ENCODE results near the gene PRSS21. TPM values are rescaled to one million over a fixed set of nuclear protein-coding genes. Genes with fewer than 3 reads are reported as not detected.

The PRSS21 gene
- total and polyA plus RNA-seq, 10 of the 15 experiments (the other 5 are each of a cell fraction or from before 2014, with no cell fraction given) = 5.3 to 73.4 (median 40.1) TPM; not detected in 1

GRCh38 chr16:2830355-2830695 is 13.3 kb downstream of the PRSS21 start:
- FAIRE-seq = no peak
- ChIA-PET POLR2A (interaction anchor here (0.5 kb wide), 1 partner anchor 151 kb away, joined by 3 read pairs; no protein-coding TSS in a partner anchor), SMC1A (ENCODE audit: uncharacterized antibody, unreplicated experiment) (no interaction called here), CTCF (no interaction called here), RAD21 (ENCODE audit: unreplicated experiment) (no interaction called here)
- H3K27me3 ChIP-seq (replicated peaks in 1 of 2; ENCODE audit: control insufficient read depth in 2 of 2, insufficient read depth in 2 of 2, low read length in 1 of 2) = no peaks in the 10 kb centered on the region
- no peaks in the 10 kb centered on the region for H3K36me3 ChIP-seq (ENCODE audit: control insufficient read depth in 2 of 2, insufficient read depth in 2 of 2, low read length in 1 of 2)
- peak overlapping the region; percentile 46; the same call in 1 of the 2 replicates for H2AFZ ChIP-seq (ENCODE audit: control insufficient read depth, low read depth, low read length)
- 54% methylated on average over 5 of the region's 5 CpGs for WGBS (ENCODE audit: insufficient coverage, insufficient replicate concordance, low lambda C conversion rate, missing lambda C conversion rate)
- H3K9ac ChIP-seq (ENCODE audit: control insufficient read depth, insufficient read depth, low read length) = no peak overlapping the region; the same call in 1 of the 2 replicates
- no TSS peak for BruUV-seq (replicated peaks)
- no peaks in the 10 kb centered on the region for H3K9me3 ChIP-seq (replicated peaks; ENCODE audit: control insufficient read depth, insufficient read depth, low read length)
- no peak overlapping the region for H3K4me3 ChIP-seq
- DNase-seq (ENCODE audit: low read depth, low spot score) = no peak
- peaks cover 4% of the 10 kb centered on the region; the same call in 1 of the 2 replicates for H3K4me1 ChIP-seq (ENCODE audit: control insufficient read depth, insufficient read depth, low read length)
- H3K27ac ChIP-seq (ENCODE audit: control insufficient read depth, insufficient read depth) = no peak overlapping the region
- H4K20me1 ChIP-seq (ENCODE audit: control insufficient read depth, insufficient read depth) = no peaks in the 10 kb centered on the region
- no peaks in the 10 kb centered on the region for H3K79me2 ChIP-seq (ENCODE audit: control insufficient read depth, insufficient read depth, low read length)
- intact Hi-C loops (cut with micrococcal nuclease; ENCODE audit: unreplicated experiment) = no loop called here
- no peak for ATAC-seq
- peak overlapping the region; percentile 35; the same call in 1 of the 2 replicates for H3K4me2 ChIP-seq (ENCODE audit: control insufficient read depth, insufficient read depth)
- in situ Hi-C loops (cut with MboI) = no loop called here
- TF ChIP-seq, protein P1, sequence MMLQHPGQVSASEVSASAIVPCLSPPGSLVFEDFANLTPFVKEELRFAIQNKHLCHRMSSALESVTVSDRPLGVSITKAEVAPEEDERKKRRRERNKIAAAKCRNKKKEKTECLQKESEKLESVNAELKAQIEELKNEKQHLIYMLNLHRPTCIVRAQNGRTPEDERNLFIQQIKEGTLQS (IDR thresholded peaks at IDR 0.05; ENCODE audit: borderline replicate concordance, extremely low read depth, low read depth, low read length) = no peak
- TF ChIP-seq, protein P2, sequence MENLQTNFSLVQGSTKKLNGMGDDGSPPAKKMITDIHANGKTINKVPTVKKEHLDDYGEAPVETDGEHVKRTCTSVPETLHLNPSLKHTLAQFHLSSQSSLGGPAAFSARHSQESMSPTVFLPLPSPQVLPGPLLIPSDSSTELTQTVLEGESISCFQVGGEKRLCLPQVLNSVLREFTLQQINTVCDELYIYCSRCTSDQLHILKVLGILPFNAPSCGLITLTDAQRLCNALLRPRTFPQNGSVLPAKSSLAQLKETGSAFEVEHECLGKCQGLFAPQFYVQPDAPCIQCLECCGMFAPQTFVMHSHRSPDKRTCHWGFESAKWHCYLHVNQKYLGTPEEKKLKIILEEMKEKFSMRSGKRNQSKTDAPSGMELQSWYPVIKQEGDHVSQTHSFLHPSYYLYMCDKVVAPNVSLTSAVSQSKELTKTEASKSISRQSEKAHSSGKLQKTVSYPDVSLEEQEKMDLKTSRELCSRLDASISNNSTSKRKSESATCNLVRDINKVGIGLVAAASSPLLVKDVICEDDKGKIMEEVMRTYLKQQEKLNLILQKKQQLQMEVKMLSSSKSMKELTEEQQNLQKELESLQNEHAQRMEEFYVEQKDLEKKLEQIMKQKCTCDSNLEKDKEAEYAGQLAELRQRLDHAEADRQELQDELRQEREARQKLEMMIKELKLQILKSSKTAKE (IDR thresholded peaks at IDR 0.05; ENCODE audit: low read depth, poor library complexity, severe bottlenecking) = no peak
- no peak for TF ChIP-seq ZNF622 (IDR thresholded peaks at IDR 0.05)
- TF ChIP-seq, protein P3, sequence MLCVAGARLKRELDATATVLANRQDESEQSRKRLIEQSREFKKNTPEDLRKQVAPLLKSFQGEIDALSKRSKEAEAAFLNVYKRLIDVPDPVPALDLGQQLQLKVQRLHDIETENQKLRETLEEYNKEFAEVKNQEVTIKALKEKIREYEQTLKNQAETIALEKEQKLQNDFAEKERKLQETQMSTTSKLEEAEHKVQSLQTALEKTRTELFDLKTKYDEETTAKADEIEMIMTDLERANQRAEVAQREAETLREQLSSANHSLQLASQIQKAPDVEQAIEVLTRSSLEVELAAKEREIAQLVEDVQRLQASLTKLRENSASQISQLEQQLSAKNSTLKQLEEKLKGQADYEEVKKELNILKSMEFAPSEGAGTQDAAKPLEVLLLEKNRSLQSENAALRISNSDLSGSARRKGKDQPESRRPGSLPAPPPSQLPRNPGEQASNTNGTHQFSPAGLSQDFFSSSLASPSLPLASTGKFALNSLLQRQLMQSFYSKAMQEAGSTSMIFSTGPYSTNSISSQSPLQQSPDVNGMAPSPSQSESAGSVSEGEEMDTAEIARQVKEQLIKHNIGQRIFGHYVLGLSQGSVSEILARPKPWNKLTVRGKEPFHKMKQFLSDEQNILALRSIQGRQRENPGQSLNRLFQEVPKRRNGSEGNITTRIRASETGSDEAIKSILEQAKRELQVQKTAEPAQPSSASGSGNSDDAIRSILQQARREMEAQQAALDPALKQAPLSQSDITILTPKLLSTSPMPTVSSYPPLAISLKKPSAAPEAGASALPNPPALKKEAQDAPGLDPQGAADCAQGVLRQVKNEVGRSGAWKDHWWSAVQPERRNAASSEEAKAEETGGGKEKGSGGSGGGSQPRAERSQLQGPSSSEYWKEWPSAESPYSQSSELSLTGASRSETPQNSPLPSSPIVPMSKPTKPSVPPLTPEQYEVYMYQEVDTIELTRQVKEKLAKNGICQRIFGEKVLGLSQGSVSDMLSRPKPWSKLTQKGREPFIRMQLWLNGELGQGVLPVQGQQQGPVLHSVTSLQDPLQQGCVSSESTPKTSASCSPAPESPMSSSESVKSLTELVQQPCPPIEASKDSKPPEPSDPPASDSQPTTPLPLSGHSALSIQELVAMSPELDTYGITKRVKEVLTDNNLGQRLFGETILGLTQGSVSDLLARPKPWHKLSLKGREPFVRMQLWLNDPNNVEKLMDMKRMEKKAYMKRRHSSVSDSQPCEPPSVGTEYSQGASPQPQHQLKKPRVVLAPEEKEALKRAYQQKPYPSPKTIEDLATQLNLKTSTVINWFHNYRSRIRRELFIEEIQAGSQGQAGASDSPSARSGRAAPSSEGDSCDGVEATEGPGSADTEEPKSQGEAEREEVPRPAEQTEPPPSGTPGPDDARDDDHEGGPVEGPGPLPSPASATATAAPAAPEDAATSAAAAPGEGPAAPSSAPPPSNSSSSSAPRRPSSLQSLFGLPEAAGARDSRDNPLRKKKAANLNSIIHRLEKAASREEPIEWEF (IDR thresholded peaks at IDR 0.05; ENCODE audit: insufficient replicate concordance, low read depth, low read length) = no peak
- TF ChIP-seq TCF7 (IDR thresholded peaks at IDR 0.05; ENCODE audit: borderline replicate concordance) = no peak
- TF ChIP-seq ZSCAN29 (IDR thresholded peaks at IDR 0.05) = no peak
- TF ChIP-seq, protein P4, sequence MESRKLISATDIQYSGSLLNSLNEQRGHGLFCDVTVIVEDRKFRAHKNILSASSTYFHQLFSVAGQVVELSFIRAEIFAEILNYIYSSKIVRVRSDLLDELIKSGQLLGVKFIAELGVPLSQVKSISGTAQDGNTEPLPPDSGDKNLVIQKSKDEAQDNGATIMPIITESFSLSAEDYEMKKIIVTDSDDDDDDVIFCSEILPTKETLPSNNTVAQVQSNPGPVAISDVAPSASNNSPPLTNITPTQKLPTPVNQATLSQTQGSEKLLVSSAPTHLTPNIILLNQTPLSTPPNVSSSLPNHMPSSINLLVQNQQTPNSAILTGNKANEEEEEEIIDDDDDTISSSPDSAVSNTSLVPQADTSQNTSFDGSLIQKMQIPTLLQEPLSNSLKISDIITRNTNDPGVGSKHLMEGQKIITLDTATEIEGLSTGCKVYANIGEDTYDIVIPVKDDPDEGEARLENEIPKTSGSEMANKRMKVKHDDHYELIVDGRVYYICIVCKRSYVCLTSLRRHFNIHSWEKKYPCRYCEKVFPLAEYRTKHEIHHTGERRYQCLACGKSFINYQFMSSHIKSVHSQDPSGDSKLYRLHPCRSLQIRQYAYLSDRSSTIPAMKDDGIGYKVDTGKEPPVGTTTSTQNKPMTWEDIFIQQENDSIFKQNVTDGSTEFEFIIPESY (IDR thresholded peaks at IDR 0.05) = no peak
- no peak for TF ChIP-seq CEBPB (IDR thresholded peaks at IDR 0.05; ENCODE audit: borderline replicate concordance in 1 of 2, low read depth in 2 of 2, low read length in 2 of 2)
- no peak for TF ChIP-seq STAT3 (IDR thresholded peaks at IDR 0.05; ENCODE audit: low read depth, low read length)
- no peak for TF ChIP-seq BCLAF1 (IDR thresholded peaks at IDR 0.05)
- no peak for TF ChIP-seq RAD21 (IDR thresholded peaks at IDR 0.05; ENCODE audit: insufficient read depth, low read depth, low read length)

All from GM12878 (cell line).